ENCODE measurements around the gene LGALS9C. TPM values are rescaled to one million over a fixed set of nuclear protein-coding genes. Genes with fewer than 3 reads are reported as not detected.
"Not testable (repeated sequence)": the region's sequence is repeated elsewhere in the genome, so short reads cannot be mapped to it uniquely, and the experiment has no call there.

The LGALS9C gene
- total RNA-seq, 2 donors from 2014 or later = 36.8 to 47.7 TPM

DNA sequence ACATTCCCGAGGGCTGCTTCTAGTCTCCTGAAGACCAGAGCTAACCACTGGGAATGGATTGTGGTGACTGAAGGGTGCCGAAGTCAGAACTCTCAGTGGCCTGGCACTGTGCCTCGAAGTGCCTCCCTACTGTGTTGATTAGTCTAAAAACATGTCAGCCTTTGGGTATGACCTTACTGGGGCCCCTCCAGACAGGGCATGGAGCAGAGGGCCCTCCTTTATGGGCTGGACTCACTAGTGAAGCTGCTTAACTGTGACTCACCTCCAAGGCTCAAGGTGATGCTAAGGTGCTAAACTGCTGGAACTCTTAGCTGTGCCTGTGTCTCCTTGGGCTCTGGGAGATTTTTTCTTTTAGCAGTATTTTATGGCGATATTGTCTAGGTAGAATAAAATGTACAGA, 2.6 kb upstream of the LGALS9C start:
- DNase-seq; intact Hi-C loops (cut with DNase I, micrococcal nuclease); ATAC-seq: not testable (repeated sequence)

DNA sequence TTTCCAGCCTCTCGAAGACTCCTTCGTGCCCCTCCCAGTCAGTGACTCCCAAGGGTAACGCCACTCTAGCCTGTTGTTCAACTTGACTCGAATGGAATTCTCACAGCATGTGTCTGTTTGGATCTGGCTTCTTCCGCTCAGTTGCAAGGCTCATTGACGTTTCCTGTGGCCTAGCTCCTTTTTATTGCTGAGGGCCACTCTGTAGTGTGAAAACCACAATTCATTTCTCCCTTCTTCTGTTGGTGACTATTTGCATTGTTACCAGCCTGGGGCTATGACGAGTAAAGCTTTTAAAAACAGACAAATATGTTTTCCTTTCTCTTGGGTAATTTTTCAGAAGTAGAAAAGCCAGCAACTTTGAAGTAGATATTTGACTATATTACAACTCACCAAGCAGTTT, 1.8 kb upstream of the LGALS9C start:
- intact Hi-C loops (cut with DNase I, micrococcal nuclease); ATAC-seq; DNase-seq: not testable (repeated sequence)

DNA sequence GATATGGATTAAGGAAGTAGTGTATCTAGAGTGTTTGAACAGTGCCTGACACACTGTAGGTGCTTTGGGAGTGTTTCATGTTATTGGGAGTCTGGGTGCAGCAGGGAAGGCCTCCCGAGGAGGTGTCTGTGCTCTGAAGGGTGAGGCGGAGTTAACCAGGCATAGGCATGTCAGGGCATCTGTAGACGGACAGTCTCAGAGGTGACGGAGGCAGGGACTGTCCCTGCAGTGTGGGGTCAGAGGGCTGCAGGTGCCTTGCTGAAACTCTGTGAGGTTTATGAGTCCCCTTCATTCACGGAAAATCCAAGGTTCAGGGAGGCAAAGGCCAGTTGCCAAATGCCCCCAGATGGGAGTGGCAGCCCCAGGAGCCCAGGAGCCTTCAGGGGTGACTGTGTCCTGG, 778 bp downstream of the LGALS9C start:
- DNase-seq; intact Hi-C loops (cut with DNase I, micrococcal nuclease): not testable (repeated sequence)
- peak; percentile 57 for ATAC-seq

DNA sequence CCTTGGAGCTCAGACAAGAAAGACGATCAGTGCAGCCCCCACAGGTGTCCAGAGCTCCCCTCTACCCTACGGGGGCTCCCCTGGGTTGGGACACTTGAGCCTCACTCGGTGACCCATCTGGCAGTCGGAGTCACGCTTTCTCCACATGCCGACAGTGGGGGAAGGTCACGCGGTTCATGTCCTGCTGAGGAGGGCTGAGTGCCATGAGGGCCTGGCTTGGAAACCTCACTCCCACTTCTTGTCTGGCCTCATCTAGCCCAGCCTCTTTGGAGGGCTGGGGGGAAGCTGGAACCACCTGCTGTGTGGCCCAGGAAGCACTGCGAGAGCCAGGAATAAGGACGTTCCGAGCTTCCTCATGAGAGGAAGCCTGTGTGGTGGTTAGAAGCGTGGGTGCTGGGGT, 1.8 kb downstream of the LGALS9C start:
- DNase-seq; intact Hi-C loops (cut with DNase I, micrococcal nuclease); ATAC-seq: not testable (repeated sequence)

GRCh38 chr17:18478977-18479595, 2.5 kb downstream of the LGALS9C start:
- ATAC-seq = peak; percentile 45
- DNase-seq; intact Hi-C loops (cut with DNase I, micrococcal nuclease): not testable (repeated sequence)

GRCh38 chr17:18481775-18482174, 5.2 kb downstream of the LGALS9C start:
- DNase-seq (peak in 1 of 2 donors; percentile 36), ATAC-seq (peak; percentile 66)
- intact Hi-C loops (cut with DNase I, micrococcal nuclease) = not testable (repeated sequence)

DNA sequence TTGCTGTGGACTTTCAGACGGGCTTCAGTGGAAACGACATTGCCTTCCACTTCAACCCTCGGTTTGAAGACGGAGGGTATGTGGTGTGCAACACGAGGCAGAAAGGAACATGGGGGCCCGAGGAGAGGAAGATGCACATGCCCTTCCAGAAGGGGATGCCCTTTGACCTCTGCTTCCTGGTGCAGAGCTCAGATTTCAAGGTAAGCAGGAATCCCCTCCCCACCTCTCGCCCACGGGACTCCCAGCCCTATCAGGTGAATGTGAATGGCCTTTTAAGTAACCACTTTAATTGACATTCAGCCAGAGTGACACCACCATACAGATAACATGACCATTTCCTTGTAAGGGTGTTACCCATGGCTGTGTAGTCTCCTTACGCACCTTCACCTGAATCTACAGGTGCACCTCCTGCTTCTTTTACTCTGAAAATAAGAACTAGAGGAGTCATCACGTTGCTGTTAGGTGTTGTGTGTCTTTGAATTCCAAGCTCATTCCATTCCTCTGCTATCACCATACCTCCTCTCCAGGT, 9.4 kb downstream of the LGALS9C start:
- DNase-seq; intact Hi-C loops (cut with DNase I, micrococcal nuclease): not testable (repeated sequence)
- peak; percentile 73 for ATAC-seq

DNA sequence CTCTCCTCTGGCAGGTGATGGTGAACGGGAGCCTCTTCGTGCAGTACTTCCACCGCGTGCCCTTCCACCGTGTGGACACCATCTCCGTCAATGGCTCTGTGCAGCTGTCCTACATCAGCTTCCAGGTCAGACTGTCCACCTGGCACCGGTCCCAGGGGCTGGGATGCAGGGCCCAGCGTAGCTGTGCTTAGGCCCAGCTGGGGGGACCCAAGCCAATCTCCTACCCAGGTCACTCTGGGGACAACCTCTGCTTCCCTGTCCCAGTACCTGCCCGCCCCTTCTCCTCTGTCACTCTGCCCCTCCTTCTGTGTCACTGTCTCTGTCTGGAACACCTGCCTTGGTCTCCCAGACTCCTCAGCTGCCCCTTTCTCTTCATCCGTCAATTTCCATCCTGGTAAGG, 11.0 kb downstream of the LGALS9C start:
- ATAC-seq; intact Hi-C loops (cut with DNase I, micrococcal nuclease); DNase-seq: not testable (repeated sequence)

DNA sequence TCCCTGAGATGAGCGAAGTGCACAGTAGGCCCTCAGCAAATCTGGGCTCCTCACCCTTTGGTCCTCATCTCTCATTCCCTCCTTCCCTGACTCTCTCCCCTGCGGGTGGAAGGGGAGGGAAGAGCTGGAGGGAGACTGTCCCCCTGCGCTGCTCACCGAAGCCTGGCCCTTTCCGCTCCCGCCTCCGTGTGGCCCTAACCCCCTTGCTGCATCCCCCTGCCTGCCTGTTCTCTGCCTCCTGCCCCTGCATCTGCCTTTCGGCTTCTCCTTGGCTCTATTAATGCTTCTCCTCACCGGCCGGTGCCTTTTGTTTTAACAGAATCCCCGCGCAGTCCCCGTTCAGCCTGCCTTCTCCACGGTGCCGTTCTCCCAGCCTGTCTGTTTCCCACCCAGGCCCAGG, 12.0 kb downstream of the LGALS9C start:
- DNase-seq; ATAC-seq; intact Hi-C loops (cut with DNase I, micrococcal nuclease): not testable (repeated sequence)

- intact Hi-C loops (cut with DNase I, micrococcal nuclease); DNase-seq; ATAC-seq: not testable (repeated sequence)
These were observed 13.4 kb downstream of the LGALS9C start for GRCh38 chr17:18490016-18490415.

DNA sequence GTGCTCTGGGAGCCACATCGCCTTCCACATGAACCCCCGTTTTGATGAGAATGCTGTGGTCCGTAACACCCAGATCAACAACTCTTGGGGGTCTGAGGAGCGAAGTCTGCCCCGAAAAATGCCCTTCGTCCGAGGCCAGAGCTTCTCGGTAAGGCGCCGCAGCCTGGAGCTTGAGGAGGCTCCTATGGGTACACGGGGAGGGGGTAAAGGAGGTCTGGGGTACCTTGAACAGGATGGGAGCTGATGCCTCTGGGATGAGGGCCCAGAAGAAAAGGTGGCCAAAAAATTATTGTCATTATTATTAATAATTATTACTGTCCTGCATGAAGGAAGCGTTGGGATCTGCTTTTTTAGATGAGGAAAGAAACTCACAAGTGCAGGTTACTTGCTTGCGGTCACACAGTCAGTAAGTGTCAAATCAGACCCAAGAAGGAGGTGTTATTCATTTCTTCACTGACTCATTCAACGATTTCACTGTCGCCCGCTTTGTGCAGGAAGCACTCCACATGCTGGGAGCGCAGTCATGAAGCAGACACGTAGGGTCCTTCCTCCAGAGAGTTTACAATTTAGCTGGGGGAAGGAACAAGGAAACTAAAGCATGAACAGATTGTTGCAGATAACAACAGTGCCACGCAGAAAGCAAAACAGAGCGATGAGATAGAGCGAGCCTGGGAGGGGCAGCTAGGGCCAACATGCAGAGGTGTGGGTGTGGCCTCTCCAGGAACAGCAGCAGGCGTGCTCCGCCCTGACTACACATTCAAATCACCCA, 16.3 kb downstream of the LGALS9C start:
- DNase-seq = peak in 1 of 2 donors; percentile 61

GRCh38 chr17:18494250-18494768, 17.7 kb downstream of the LGALS9C start:
- DNase-seq; ATAC-seq; intact Hi-C loops (cut with DNase I, micrococcal nuclease): not testable (repeated sequence)

More for the DNA sequence above, 16.3 kb downstream of the LGALS9C start:
- ATAC-seq = peak; percentile 92
- intact Hi-C loops (cut with DNase I, micrococcal nuclease) = not testable (repeated sequence)

GRCh38 chr17:18497044-18497443, 20.5 kb downstream of the LGALS9C start:
- intact Hi-C loops (cut with DNase I, micrococcal nuclease); DNase-seq; ATAC-seq: not testable (repeated sequence)

- peak; percentile 64 for ATAC-seq
- DNase-seq; intact Hi-C loops (cut with DNase I, micrococcal nuclease): not testable (repeated sequence)
These were observed 22.5 kb downstream of the LGALS9C start for GRCh38 chr17:18499100-18499499.

DNA sequence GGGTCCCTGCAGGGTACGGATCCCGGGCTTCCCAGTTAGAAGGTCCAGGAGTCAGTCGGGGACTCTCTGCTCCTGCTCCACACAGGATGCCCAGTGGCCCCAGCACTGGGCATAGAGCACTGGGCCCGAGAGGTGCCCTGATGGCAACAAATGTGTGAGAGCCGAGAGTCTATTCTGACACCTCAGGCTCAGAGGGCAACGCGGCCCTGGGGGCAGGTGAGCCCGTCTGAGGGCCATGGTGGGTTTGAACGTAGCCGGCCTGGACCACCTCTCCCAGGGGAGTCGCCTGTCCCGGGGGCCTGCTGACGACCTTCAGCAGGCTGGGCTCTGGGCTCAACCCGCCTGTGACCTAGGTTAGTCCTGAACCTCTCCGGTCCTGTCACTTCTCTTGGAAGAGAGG, 23.2 kb downstream of the LGALS9C start:
- intact Hi-C loops (cut with DNase I, micrococcal nuclease); DNase-seq; ATAC-seq: not testable (repeated sequence)

DNA sequence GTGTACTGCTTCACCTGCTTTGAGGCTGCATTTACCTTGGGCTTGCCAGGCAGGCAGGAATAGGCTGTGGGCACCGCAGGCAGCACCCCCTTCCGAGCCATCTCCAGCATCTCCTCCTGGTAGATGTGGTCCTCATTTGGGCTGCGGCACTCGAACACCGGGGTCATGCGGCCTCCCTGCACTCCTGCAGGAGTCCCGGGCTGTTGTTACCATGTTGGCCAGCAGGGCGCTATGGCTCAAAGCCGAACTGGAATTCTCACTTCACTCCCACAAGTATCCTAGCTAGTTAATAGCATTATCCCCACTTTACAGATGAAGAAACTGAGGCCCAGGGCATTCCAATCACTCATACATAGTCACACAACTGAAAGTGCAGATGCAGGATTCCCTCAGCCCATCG, 23.7 kb downstream of the LGALS9C start:
- ATAC-seq; intact Hi-C loops (cut with DNase I, micrococcal nuclease); DNase-seq: not testable (repeated sequence)

DNA sequence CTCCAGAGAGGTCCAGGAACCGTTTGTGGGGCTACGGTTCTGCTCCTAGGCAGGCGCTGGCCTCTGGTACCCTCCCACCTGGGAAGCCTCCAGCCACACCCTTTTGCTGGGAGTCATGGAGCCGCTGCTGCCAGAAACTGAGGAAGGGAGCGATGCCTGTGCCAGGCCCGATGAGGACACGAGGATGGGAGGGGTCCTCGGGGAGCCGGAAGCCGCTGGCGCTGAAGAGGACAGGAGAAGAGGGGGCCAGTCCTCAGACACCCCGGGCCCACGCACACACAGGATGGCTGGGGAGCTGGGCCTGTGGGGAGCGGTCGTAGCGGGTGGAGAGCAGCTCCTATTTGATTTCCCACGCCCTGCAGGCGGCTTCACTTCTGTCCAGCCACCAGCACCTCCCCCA, 24.2 kb downstream of the LGALS9C start:
- DNase-seq; ATAC-seq; intact Hi-C loops (cut with DNase I, micrococcal nuclease): not testable (repeated sequence)

- DNase-seq = peak in 1 of 2 donors; percentile 42
- intact Hi-C loops (cut with DNase I, micrococcal nuclease); ATAC-seq: not testable (repeated sequence)
These were observed 26.6 kb downstream of the LGALS9C start for GRCh38 chr17:18503221-18503620.

GRCh38 chr17:18507729-18508128, 31.1 kb downstream of the LGALS9C start:
- ATAC-seq; intact Hi-C loops (cut with DNase I, micrococcal nuclease); DNase-seq: not testable (repeated sequence)

Data from left colon (tissue), 2 donors.